Duodenal mucosa (tissue), 2 donors: ENCODE results near the gene SEL1L3.

Experiments
- H3K27ac ChIP-seq: one replicate; pipeline ENCODE4 v1.7.0; 2013; ENCODE audit warnings: low read depth, low read length
- H3K27me3 ChIP-seq, 2 donors: one replicate each; pipeline ENCODE4 v1.7.0; 2013; ENCODE audit warnings: low read length in 2 of 2, control low read depth in 1 of 2; ENCODE audit not compliant: insufficient read depth in 2 of 2, control insufficient read depth in 1 of 2
- H3K36me3 ChIP-seq, 2 donors: one replicate each; pipeline ENCODE4 v1.7.0; 2013; ENCODE audit warnings: low read length in 2 of 2, control low read depth in 1 of 2; ENCODE audit not compliant: insufficient read depth in 2 of 2, control insufficient read depth in 1 of 2
- H3K4me1 ChIP-seq, 2 donors: one replicate each; pipeline ENCODE4 v1.7.0; 2013; ENCODE audit warnings: low read length in 2 of 2, control low read depth in 1 of 2; ENCODE audit not compliant: insufficient read depth in 2 of 2, control insufficient read depth in 1 of 2
- H3K4me3 ChIP-seq, 2 donors: one replicate each; pipeline ENCODE4 v1.7.0; 2013; ENCODE audit warnings: low read length in 2 of 2, low read depth in 1 of 2
- H3K9ac ChIP-seq, 2 donors: one replicate each; pipeline ENCODE4 v1.7.0; 2013; ENCODE audit warnings: low read length in 2 of 2, low read depth in 1 of 2
- H3K9me3 ChIP-seq, 2 donors: one replicate each; pipeline ENCODE4 v1.7.0; 2013; ENCODE audit warnings: low read length in 2 of 2, control low read depth in 1 of 2; ENCODE audit not compliant: control insufficient read depth in 1 of 2

Gene SEL1L3

DNA sequence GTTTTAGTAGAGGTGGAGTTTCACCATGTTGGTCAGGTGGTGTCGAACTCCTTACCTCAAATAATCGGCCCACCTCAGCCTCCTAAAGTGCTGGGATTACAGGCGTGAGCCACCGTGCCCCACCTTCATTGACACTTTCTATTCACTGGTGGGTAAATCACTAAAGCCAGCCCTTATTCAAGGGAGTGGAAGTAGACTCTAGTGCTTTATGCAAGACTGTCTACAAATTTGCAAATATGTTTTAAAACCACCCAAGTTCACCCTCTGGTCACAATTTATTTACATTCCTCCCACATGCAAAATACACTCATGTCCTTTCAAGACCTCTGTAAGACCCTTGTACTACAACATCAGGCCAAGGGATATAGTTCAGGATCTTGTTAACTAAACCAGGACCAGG is 162.1 kb downstream of the SEL1L3 start:
- Histone ChIP-seq H3K27ac (no peak overlapping the region), H3K4me1 (peaks cover 16 to 20% of the 10 kb centered on the region in 2 donors), H3K9me3 (no peaks in the 10 kb centered on the region)

DNA sequence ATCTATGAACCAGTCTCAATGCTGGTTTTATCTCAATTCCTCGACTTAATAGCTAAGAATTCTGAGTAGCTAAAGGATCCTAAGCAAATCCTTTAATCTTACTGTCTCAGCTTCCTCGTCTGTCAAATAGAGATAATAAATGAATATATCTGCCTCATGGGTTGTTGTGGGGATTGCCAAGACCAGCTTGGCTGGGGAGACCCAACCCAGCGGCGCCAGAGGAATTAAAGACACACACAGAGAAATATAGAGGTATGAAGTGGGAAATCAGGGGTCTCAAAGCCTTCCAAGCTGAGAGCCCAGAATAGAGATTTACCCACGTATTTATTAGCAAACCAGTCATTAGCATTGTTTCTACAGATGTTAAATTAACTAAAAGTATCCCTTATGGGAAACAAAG is 165.3 kb downstream of the SEL1L3 start:
- Histone ChIP-seq H3K27ac (no peak overlapping the region), H3K9ac (no peak overlapping the region), H3K4me3 (no peak overlapping the region), H3K27me3 (no peaks in the 10 kb centered on the region), H3K4me1 (peaks cover 9 to 10% of the 10 kb centered on the region in 2 donors), H3K9me3 (no peaks in the 10 kb centered on the region), H3K36me3 (no peaks in the 10 kb centered on the region)

More for the DNA sequence above, 162.1 kb downstream of the SEL1L3 start:
- Histone ChIP-seq H3K36me3 (no peaks in the 10 kb centered on the region), H3K4me3 (no peak overlapping the region), H3K9ac (no peak overlapping the region), H3K27me3 (no peaks in the 10 kb centered on the region)
